Esophagus squamous epithelium (tissue), 4 donors: ENCODE measurements around the gene TMEM11.

Experiments used
- POLR2A ChIP-seq, 4 donors: fragments of 450-650 bp; IDR thresholded peaks; one replicate each; pipeline ENCODE4 v1.6.1; 2017; ENCODE audit warnings: antibody characterized with exemption in 4 of 4, mild to moderate bottlenecking in 4 of 4, moderate library complexity in 3 of 4
- TF ChIP-seq, protein P1 (sequence below), 6 experiments: fragments of 450-650 bp in 4 of 6; fragments of 200-600 bp in 2 of 6; sonication (generic) in 2 of 6; IDR thresholded peaks; one replicate each; pipeline ENCODE4 v1.5.1; 2016 to 2019; ENCODE audit warnings: antibody characterized with exemption in 6 of 6, mild to moderate bottlenecking in 4 of 6, moderate library complexity in 4 of 6

DNA sequence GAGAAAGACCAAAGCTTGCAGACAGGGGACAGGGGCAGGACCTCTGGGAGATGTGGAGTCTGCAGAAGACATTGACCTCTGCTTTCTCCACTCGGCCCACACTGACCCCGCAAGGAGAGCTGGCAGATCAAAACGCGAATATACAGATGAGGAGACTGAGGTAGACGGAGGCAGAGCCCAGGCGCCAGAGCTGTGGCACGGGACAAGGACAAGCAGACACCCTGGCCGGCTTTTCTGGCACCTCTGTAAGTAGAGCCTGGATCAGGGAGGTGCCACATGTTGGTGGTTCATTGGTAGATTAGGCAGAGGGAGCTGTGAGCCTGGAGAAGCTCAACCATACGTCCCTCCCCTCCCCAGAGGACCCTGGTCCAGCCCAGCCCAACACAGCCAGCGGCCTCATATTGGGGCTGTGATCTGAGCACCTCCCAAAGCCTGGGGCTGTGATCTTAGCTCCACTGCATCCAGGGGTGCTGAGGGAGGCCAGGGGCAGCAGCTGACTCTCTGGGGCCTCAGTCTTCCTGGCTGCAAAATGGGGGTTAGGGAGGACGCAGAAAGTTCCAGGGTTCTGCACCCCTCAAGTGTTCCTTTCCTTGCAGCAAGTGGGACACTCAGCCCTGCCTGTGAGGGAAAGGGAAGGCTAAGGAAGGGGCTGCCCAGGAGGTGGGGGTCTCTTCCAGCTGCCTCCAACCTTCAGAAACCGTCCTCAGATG lies 35.3 kb upstream of the TMEM11 start:
- TF ChIP-seq, protein P1, sequence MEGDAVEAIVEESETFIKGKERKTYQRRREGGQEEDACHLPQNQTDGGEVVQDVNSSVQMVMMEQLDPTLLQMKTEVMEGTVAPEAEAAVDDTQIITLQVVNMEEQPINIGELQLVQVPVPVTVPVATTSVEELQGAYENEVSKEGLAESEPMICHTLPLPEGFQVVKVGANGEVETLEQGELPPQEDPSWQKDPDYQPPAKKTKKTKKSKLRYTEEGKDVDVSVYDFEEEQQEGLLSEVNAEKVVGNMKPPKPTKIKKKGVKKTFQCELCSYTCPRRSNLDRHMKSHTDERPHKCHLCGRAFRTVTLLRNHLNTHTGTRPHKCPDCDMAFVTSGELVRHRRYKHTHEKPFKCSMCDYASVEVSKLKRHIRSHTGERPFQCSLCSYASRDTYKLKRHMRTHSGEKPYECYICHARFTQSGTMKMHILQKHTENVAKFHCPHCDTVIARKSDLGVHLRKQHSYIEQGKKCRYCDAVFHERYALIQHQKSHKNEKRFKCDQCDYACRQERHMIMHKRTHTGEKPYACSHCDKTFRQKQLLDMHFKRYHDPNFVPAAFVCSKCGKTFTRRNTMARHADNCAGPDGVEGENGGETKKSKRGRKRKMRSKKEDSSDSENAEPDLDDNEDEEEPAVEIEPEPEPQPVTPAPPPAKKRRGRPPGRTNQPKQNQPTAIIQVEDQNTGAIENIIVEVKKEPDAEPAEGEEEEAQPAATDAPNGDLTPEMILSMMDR (IDR thresholded peaks at IDR 0.05) = no peak
- TF ChIP-seq POLR2A (IDR thresholded peaks at IDR 0.05) = no peak
